ENCODE data around the gene ZBTB42. TPM values are rescaled to one million over a fixed set of nuclear protein-coding genes. Genes with fewer than 3 reads are reported as not detected.
A peak's percentile ranks its signal among the peaks of the same experiment; 100 is the strongest.

Gene ZBTB42
- total RNA-seq, 4 donors from 2014 or later, result 5.9 to 12.3 (median 6.7) TPM

DNA sequence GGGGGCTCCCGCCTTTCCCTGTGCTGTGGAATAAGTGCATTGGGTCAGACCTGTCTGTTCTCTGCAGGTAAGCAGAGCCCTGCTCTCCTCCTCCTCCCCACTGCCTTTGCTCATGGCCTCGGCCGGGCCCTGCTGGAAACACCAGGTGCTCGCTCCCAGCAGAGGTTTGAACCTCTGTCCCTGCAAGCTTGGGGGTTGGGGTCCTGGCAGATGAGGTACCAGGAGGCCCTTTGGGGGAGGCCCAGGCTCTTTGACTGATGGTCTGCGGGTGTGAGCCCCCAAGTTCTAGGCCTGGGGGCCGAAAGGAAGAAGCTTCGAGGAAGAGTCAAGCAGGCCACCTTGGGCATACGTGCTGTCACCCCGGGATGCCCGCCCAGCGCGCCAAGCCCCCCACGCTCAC lies 42.1 kb downstream of the ZBTB42 start:
- TF ChIP-seq POLR2A (IDR thresholded peaks at IDR 0.05) (no peak), EP300 (IDR thresholded peaks at IDR 0.05) (no peak)
- TF ChIP-seq, protein P1, sequence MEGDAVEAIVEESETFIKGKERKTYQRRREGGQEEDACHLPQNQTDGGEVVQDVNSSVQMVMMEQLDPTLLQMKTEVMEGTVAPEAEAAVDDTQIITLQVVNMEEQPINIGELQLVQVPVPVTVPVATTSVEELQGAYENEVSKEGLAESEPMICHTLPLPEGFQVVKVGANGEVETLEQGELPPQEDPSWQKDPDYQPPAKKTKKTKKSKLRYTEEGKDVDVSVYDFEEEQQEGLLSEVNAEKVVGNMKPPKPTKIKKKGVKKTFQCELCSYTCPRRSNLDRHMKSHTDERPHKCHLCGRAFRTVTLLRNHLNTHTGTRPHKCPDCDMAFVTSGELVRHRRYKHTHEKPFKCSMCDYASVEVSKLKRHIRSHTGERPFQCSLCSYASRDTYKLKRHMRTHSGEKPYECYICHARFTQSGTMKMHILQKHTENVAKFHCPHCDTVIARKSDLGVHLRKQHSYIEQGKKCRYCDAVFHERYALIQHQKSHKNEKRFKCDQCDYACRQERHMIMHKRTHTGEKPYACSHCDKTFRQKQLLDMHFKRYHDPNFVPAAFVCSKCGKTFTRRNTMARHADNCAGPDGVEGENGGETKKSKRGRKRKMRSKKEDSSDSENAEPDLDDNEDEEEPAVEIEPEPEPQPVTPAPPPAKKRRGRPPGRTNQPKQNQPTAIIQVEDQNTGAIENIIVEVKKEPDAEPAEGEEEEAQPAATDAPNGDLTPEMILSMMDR (IDR thresholded peaks at IDR 0.05), result no peak
- 39 to 45% methylated on average over 13 of the region's 13 CpGs for WGBS, 2 donors
- Histone ChIP-seq H3K27ac (no peak overlapping the region), H3K36me3 (no peaks in the 10 kb centered on the region), H3K27me3 (peaks cover 0 to 62% of the 10 kb centered on the region in 2 donors), H3K4me3 (peak overlapping the region in 1 of 4 donors; percentile 42), H3K4me1 (peaks cover 0 to 17% (median 7%) of the 10 kb centered on the region in 4 donors), H3K9me3 (no peaks in the 10 kb centered on the region)
- DNase-seq (ENCODE audit: low spot score in 2 of 2), result no peak

DNA sequence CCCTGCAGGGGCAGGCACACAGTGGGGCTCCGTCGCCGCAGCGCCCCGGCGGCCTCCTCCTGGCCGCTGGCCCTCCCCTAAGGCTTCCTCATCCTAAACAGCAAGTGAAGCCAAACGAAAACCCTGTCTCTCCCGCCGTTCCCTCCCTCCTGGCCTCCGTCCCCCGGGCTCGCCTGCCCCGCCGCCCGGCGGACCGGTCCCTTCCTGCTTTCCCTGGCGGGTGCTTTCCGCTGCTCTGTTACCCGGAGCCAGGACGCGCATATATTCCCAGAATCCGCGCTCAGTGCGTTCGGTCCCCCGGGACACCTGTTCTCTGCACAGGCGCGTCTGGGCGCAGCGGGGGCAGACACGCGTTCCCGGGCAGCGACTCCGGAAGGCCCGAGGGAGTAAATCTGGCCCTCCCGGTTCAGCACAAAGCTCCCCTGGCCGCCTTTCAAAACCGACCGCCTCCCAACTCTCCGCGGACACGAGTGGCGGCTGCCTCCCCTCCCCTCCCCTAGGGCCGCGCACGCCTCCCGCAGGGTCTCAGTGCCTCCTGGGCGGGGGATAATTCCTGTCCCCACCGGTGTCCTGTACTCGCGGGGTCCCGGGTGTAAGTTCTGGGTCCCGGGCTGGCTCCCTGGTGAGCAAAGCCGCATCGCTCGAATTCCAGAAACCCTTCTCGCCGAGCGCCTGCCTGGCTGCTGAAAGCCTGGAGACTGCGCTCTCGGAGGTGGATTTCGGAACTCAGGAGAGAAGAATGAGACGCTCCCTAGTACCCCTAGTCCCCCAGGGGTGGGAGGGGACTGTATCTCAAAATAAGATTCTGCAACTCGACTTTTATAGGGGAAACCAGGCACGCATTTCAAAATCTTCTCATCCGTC lies 42.8 kb downstream of the ZBTB42 start:
- H3K27ac ChIP-seq, result no peak overlapping the region
- 1% methylated on average over 47 to 52 of the region's 69 CpGs for WGBS, 2 donors
- peaks cover 0 to 64% of the 10 kb centered on the region in 2 donors for H3K27me3 ChIP-seq
- no peak for TF ChIP-seq POLR2A (IDR thresholded peaks at IDR 0.05)
- TF ChIP-seq, protein P1 (IDR thresholded peaks at IDR 0.05), result no peak
- TF ChIP-seq EP300 (IDR thresholded peaks at IDR 0.05), result no peak
- peak overlapping the region in 2 of 4 donors; percentile 13 to 42 for H3K4me3 ChIP-seq
- no peaks in the 10 kb centered on the region for H3K9me3 ChIP-seq
- no peaks in the 10 kb centered on the region for H3K36me3 ChIP-seq
- DNase-seq (ENCODE audit: low spot score in 2 of 2), result no peak
- peaks cover 0 to 17% (median 7%) of the 10 kb centered on the region in 4 donors for H3K4me1 ChIP-seq

DNA sequence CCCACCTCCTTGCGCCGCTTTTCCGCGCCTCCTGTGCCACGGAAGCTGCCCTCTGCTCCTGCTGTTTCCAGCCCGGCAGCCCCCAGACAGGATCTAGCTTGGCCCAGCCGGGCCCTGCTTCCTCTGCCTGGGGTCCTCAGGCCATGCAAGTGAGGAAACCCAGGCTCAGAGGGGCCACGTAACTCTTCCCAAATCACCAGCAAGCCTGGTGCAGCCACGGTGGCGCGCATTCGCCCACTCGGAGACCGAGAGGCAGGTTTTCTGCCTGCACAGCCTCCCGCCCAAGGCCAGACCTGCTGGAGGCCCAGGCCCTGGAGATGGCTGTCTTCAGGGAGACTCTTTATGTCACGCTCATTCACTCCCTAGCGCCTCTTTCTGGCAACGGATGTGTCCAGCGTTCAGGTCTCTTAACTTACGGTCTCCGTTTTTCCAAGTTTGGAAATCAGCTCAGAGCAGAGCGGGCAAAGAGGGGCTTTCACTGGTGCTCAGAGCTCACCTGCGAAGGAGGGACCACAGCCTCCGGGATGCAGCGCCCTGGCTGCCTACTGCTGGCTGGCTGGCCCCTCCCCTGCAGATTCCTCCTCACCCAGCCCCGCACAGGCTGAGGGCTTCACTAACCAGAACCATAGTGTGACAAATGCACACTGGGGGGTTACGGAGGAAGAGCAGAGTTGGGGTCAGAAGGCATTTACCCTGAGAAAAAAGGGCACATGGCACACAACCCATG lies 43.6 kb downstream of the ZBTB42 start:
- no peak for DNase-seq (ENCODE audit: low spot score in 2 of 2)
- H3K4me3 ChIP-seq, result peak overlapping the region in 2 of 4 donors; percentile 13 to 42
- WGBS, 2 donors, result 13% methylated on average over 19 to 22 of the region's 27 CpGs
- no peaks in the 10 kb centered on the region for H3K36me3 ChIP-seq
- no peaks in the 10 kb centered on the region for H3K9me3 ChIP-seq
- TF ChIP-seq, protein P1 (IDR thresholded peaks at IDR 0.05), result no peak
- TF ChIP-seq EP300 (IDR thresholded peaks at IDR 0.05) (no peak), POLR2A (IDR thresholded peaks at IDR 0.05) (no peak)
- H3K27me3 ChIP-seq, result peaks cover 0 to 64% of the 10 kb centered on the region in 2 donors
- peaks cover 0 to 17% (median 7%) of the 10 kb centered on the region in 4 donors for H3K4me1 ChIP-seq
- no peak overlapping the region for H3K27ac ChIP-seq

DNA sequence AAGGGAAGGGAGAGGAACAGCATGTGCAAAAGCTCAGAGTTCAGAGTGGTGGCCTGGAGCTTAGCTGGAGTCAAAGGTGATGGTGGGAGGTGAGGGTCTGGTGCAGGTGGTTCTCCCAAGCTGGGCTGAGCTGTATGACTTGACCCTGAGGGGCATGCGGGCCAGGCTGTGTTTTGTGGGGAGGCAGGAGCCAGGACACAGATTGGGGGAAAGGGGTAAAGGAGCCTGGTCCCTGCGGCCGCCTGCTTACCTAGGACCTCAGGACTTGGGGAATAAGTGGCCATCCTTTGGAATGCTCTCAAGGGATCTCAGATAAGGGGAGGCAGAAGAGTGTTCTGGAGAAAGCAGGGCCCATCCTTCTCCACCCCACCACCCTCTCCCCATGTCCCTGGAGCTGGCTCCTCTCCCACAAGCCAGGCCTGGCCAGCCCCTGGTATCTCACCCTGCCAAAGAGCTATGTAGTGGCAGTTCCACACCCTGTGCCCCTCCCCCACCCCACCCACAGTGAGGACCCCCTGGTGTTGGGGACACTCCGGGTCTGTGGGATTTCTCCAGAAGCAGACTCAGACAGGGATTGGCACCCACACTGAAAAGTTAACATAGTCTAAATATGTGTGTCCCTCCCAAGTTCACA lies 44.2 kb downstream of the ZBTB42 start:
- DNase-seq (ENCODE audit: low spot score in 2 of 2), result no peak
- no peak overlapping the region for H3K27ac ChIP-seq
- H3K9me3 ChIP-seq, result no peaks in the 10 kb centered on the region
- H3K36me3 ChIP-seq, result no peaks in the 10 kb centered on the region
- 84 to 96% methylated on average over 4 of the region's 4 CpGs for WGBS, 2 donors
- TF ChIP-seq, protein P1 (IDR thresholded peaks at IDR 0.05), result no peak
- TF ChIP-seq EP300 (IDR thresholded peaks at IDR 0.05) (no peak), POLR2A (IDR thresholded peaks at IDR 0.05) (no peak)
- H3K4me1 ChIP-seq, result peaks cover 0 to 17% (median 7%) of the 10 kb centered on the region in 4 donors
- H3K4me3 ChIP-seq, result no peak overlapping the region
- peaks cover 0 to 67% of the 10 kb centered on the region in 2 donors for H3K27me3 ChIP-seq

Measured in tibial nerve (tissue), 4 donors.